ENCODE results near the gene AIMP2. TPM values are rescaled to one million over a fixed set of nuclear protein-coding genes. Genes with fewer than 3 reads are reported as not detected.

The AIMP2 gene
- total RNA-seq, 1 experiment from 2014 or later: 106 TPM

- Histone ChIP-seq H3K79me2 (ENCODE audit: low read length) (peaks cover 47% of the 10 kb centered on the region), H3K27ac (ENCODE audit: low read length) (peak overlapping the region; percentile 91; the same call in 1 of the 2 replicates), H3K4me1 (ENCODE audit: low read length) (peaks cover 20% of the 10 kb centered on the region), H3K4me3 (ENCODE audit: low read length) (no peak overlapping the region), H3K9me3 (ENCODE audit: low read length) (no peaks in the 10 kb centered on the region), H3K27me3 (ENCODE audit: low read length) (no peaks in the 10 kb centered on the region), H3K9ac (ENCODE audit: low read length) (peak overlapping the region; percentile 60; the same call in 1 of the 2 replicates), H3K9me2 (replicated peaks; ENCODE audit: insufficient read depth, low read length) (no peaks in the 10 kb centered on the region), H4K20me1 (ENCODE audit: insufficient read depth, low read depth, low read length) (0 out of 2 replicates have a peak, but pooled peaks cover 6% of the 10 kb centered on the region), H3K36me3 (ENCODE audit: insufficient read depth, low read length) (peaks cover 34% of the 10 kb centered on the region), H3K4me2 (ENCODE audit: low read depth, low read length, poor library complexity, severe bottlenecking) (no peak overlapping the region), H2AFZ (ENCODE audit: low read length) (no peak overlapping the region)
- DNase-seq: no peak
Observed at GRCh38 chr7:6016653-6016966, 7.5 kb downstream of the AIMP2 start.

GRCh38 chr7:6020371-6021286, 11.6 kb downstream of the AIMP2 start:
- H3K4me3 ChIP-seq (ENCODE audit: low read length): no peak overlapping the region
- H3K9me2 ChIP-seq (replicated peaks; ENCODE audit: insufficient read depth, low read length): no peaks in the 10 kb centered on the region
- no peak overlapping the region for H3K4me2 ChIP-seq (ENCODE audit: low read depth, low read length, poor library complexity, severe bottlenecking)
- peaks cover 26% of the 10 kb centered on the region for H4K20me1 ChIP-seq (ENCODE audit: insufficient read depth, low read depth, low read length)
- no peak overlapping the region for H3K9ac ChIP-seq (ENCODE audit: low read length)
- no peaks in the 10 kb centered on the region for H3K27me3 ChIP-seq (ENCODE audit: low read length)
- DNase-seq: no peak
- H3K4me1 ChIP-seq (ENCODE audit: low read length): peaks cover 9% of the 10 kb centered on the region
- peaks cover 59% of the 10 kb centered on the region for H3K36me3 ChIP-seq (ENCODE audit: insufficient read depth, low read length)
- no peak overlapping the region for H2AFZ ChIP-seq (ENCODE audit: low read length)
- peaks cover 22% of the 10 kb centered on the region for H3K79me2 ChIP-seq (ENCODE audit: low read length)
- H3K9me3 ChIP-seq (ENCODE audit: low read length): no peaks in the 10 kb centered on the region
- H3K27ac ChIP-seq (ENCODE audit: low read length): no peak overlapping the region

DNA sequence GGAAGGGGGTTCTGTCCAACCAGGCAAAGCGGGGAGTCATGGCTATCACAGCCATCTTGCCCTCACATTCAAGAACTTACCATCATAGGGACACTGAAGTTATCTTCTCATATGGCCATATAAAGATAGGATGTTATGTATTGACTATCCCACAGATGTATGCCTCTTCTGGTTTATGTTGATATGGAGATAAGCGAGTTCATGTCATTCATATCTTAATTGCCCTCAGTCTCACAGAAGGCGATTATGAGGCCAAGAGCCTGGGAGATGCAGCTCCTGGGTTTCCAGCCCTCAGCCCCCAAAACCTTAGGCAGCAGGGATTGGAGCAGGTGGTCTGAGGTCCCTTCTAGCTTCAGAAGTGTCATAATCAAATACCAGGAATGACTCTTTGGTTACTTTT, 13.6 kb downstream of the AIMP2 start:
- H3K4me1 ChIP-seq (ENCODE audit: low read length): no peaks in the 10 kb centered on the region
- peaks cover 7% of the 10 kb centered on the region for H3K79me2 ChIP-seq (ENCODE audit: low read length)
- H3K9ac ChIP-seq (ENCODE audit: low read length): no peak overlapping the region
- H3K27ac ChIP-seq (ENCODE audit: low read length): no peak overlapping the region
- H3K9me3 ChIP-seq (ENCODE audit: low read length): no peaks in the 10 kb centered on the region
- peaks cover 26% of the 10 kb centered on the region for H4K20me1 ChIP-seq (ENCODE audit: insufficient read depth, low read depth, low read length)
- no peak overlapping the region for H2AFZ ChIP-seq (ENCODE audit: low read length)
- no peaks in the 10 kb centered on the region for H3K27me3 ChIP-seq (ENCODE audit: low read length)
- no peak overlapping the region for H3K4me3 ChIP-seq (ENCODE audit: low read length)
- H3K4me2 ChIP-seq (ENCODE audit: low read depth, low read length, poor library complexity, severe bottlenecking): no peak overlapping the region
- DNase-seq: no peak
- no peaks in the 10 kb centered on the region for H3K9me2 ChIP-seq (replicated peaks; ENCODE audit: insufficient read depth, low read length)
- peaks cover 67% of the 10 kb centered on the region for H3K36me3 ChIP-seq (ENCODE audit: insufficient read depth, low read length)

GRCh38 chr7:6023974-6024435, 14.9 kb downstream of the AIMP2 start:
- no peak for DNase-seq
- no peaks in the 10 kb centered on the region for H3K9me2 ChIP-seq (replicated peaks; ENCODE audit: insufficient read depth, low read length)
- H3K27me3 ChIP-seq (ENCODE audit: low read length): no peaks in the 10 kb centered on the region
- H3K4me1 ChIP-seq (ENCODE audit: low read length): no peaks in the 10 kb centered on the region
- no peak overlapping the region for H3K4me2 ChIP-seq (ENCODE audit: low read depth, low read length, poor library complexity, severe bottlenecking)
- no peak overlapping the region for H2AFZ ChIP-seq (ENCODE audit: low read length)
- peaks cover 69% of the 10 kb centered on the region for H3K36me3 ChIP-seq (ENCODE audit: insufficient read depth, low read length)
- H3K9me3 ChIP-seq (ENCODE audit: low read length): no peaks in the 10 kb centered on the region
- no peak overlapping the region for H3K27ac ChIP-seq (ENCODE audit: low read length)
- H4K20me1 ChIP-seq (ENCODE audit: insufficient read depth, low read depth, low read length): peaks cover 26% of the 10 kb centered on the region
- no peak overlapping the region for H3K4me3 ChIP-seq (ENCODE audit: low read length)
- peaks cover 5% of the 10 kb centered on the region for H3K79me2 ChIP-seq (ENCODE audit: low read length)
- no peak overlapping the region for H3K9ac ChIP-seq (ENCODE audit: low read length)

DNA sequence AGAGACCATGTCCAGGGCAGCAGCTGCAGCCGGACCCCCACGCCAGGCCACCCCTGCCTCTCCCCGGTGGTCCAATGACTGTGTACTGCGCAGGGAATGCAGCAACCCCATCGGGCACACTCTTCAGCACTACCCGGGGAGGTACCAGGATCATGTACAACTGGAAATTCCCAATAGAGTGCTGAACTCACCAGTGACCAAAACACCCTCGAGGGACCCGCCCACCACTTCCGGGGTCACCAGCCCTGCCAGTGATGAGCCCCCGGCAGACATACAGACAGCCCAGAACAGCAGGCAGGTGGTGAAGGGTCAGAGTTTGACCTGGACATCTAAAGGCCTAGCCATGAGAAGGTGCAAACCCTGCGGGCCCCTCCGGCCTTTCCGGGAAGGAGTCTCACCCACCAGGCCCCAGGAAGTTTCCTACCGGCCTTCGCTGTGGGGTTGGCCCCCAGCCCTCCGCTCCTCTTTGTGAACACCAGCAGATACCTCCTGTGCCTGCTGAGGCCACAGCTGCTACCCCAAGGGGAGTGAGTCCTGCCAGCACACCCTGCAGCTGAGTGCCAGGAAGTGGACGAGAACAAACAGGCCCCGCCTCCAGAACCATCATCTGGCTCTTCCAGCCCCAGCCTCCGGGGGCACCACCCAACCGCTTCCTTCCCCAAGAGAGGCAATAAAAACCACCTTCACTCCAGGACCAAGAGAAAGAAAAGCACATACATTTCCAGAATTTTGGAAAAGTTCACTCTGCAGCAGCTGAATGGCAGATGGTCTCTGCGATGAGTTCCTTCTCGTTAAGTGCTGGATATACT, 17.1 kb downstream of the AIMP2 start:
- Histone ChIP-seq H3K9ac (ENCODE audit: low read length) (no peak overlapping the region), H4K20me1 (ENCODE audit: insufficient read depth, low read depth, low read length) (peaks cover 20% of the 10 kb centered on the region), H3K9me2 (replicated peaks; ENCODE audit: insufficient read depth, low read length) (no peaks in the 10 kb centered on the region), H3K9me3 (ENCODE audit: low read length) (no peaks in the 10 kb centered on the region), H3K36me3 (ENCODE audit: insufficient read depth, low read length) (peaks cover 65% of the 10 kb centered on the region), H3K4me2 (ENCODE audit: low read depth, low read length, poor library complexity, severe bottlenecking) (no peak overlapping the region), H2AFZ (ENCODE audit: low read length) (no peak overlapping the region), H3K4me3 (ENCODE audit: low read length) (no peak overlapping the region), H3K79me2 (ENCODE audit: low read length) (peaks cover 5% of the 10 kb centered on the region), H3K27me3 (ENCODE audit: low read length) (no peaks in the 10 kb centered on the region), H3K27ac (ENCODE audit: low read length) (no peak overlapping the region), H3K4me1 (ENCODE audit: low read length) (no peaks in the 10 kb centered on the region)
- DNase-seq: peak; percentile 78

DNA sequence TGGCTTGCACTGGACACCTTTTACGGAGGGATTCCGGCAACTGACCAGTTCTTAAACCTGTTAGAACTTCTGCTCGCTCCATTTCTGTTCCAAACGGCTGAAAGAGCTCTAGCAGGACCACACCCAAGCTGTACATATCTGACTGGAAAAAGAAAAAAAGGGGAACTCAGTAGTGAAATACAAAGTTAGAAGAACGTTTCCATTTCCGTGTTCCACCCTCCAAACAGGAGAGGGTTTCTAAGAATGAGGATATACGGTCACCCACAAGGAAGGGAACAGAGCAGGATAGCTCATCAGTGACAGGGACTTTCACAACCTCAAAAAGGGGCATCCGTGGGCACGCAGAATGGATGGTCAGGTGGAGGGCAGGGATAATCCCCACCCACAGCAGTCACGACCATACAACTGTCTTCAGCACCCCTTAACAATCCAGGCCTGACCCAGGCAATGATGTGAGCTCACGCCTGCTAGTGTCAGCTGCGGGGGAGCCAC, 17.8 kb downstream of the AIMP2 start:
- Histone ChIP-seq H3K27me3 (ENCODE audit: low read length) (no peaks in the 10 kb centered on the region), H2AFZ (ENCODE audit: low read length) (no peak overlapping the region), H3K27ac (ENCODE audit: low read length) (no peak overlapping the region), H3K4me2 (ENCODE audit: low read depth, low read length, poor library complexity, severe bottlenecking) (no peak overlapping the region), H3K9ac (ENCODE audit: low read length) (no peak overlapping the region), H4K20me1 (ENCODE audit: insufficient read depth, low read depth, low read length) (peaks cover 20% of the 10 kb centered on the region), H3K4me3 (ENCODE audit: low read length) (no peak overlapping the region), H3K36me3 (ENCODE audit: insufficient read depth, low read length) (peaks cover 60% of the 10 kb centered on the region), H3K79me2 (ENCODE audit: low read length) (peaks cover 5% of the 10 kb centered on the region), H3K9me2 (replicated peaks; ENCODE audit: insufficient read depth, low read length) (no peaks in the 10 kb centered on the region), H3K9me3 (ENCODE audit: low read length) (no peaks in the 10 kb centered on the region), H3K4me1 (ENCODE audit: low read length) (no peaks in the 10 kb centered on the region)
- DNase-seq: no peak

DNA sequence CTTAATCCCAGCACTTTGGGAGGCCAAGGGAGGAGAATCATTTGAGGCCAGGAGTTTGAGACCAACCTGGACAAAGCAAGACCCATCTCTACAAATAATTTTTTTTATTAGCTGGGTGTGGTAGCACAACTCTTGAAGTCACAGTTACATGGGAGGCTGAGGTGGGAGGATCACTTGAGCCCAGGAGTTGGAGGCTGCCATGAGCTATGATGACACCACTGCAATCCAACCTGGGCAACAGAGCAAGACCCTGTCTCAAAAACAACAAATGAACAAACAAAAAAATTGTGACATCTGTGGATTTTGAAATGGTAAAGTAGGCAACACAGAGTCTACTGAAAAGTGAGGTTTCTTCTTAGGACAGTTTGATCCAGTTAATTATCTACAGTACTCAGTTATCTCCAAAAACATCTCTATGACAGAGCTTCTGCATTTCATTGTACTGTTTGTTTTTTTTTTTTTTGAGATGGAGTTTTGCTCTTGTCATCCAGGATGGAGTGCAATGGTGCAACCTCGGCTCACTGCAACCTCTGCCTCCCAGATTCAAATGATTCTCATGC, 18.8 kb downstream of the AIMP2 start:
- peaks cover 9% of the 10 kb centered on the region for H3K79me2 ChIP-seq (ENCODE audit: low read length)
- no peaks in the 10 kb centered on the region for H3K9me3 ChIP-seq (ENCODE audit: low read length)
- no peaks in the 10 kb centered on the region for H3K9me2 ChIP-seq (replicated peaks; ENCODE audit: insufficient read depth, low read length)
- H3K9ac ChIP-seq (ENCODE audit: low read length): no peak overlapping the region
- no peaks in the 10 kb centered on the region for H3K4me1 ChIP-seq (ENCODE audit: low read length)
- no peak overlapping the region for H3K27ac ChIP-seq (ENCODE audit: low read length)
- H3K36me3 ChIP-seq (ENCODE audit: insufficient read depth, low read length): peaks cover 52% of the 10 kb centered on the region
- DNase-seq: no peak
- no peak overlapping the region for H3K4me2 ChIP-seq (ENCODE audit: low read depth, low read length, poor library complexity, severe bottlenecking)
- no peaks in the 10 kb centered on the region for H3K27me3 ChIP-seq (ENCODE audit: low read length)
- no peak overlapping the region for H2AFZ ChIP-seq (ENCODE audit: low read length)
- H4K20me1 ChIP-seq (ENCODE audit: insufficient read depth, low read depth, low read length): peaks cover 15% of the 10 kb centered on the region; the same call in 1 of the 2 replicates
- H3K4me3 ChIP-seq (ENCODE audit: low read length): no peak overlapping the region

DNA sequence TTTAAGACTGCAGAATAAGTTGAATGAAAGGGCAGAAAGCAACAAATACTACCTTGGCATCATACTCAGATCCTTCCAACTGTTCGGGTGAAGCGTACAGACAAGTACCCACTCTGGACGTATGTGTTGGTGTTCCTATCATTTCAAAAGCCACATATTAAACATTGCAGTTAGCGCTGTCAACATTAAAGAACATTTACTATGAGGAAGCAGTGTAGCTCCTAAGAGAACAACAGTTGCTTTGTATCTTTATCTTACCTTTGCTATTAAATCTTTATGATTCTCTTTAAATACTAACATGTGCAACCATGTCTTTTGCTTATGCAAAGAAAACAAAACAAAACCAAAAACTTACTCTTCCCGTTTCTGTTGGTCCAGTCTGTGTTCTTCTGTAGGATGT, 19.5 kb downstream of the AIMP2 start:
- Histone ChIP-seq H3K9ac (ENCODE audit: low read length) (no peak overlapping the region), H2AFZ (ENCODE audit: low read length) (no peak overlapping the region), H3K9me3 (ENCODE audit: low read length) (no peaks in the 10 kb centered on the region), H3K4me3 (ENCODE audit: low read length) (no peak overlapping the region), H3K4me1 (ENCODE audit: low read length) (no peaks in the 10 kb centered on the region), H3K27me3 (ENCODE audit: low read length) (no peaks in the 10 kb centered on the region), H3K79me2 (ENCODE audit: low read length) (peaks cover 6% of the 10 kb centered on the region), H3K27ac (ENCODE audit: low read length) (no peak overlapping the region), H4K20me1 (ENCODE audit: insufficient read depth, low read depth, low read length) (peaks cover 10% of the 10 kb centered on the region; the same call in 1 of the 2 replicates), H3K9me2 (replicated peaks; ENCODE audit: insufficient read depth, low read length) (no peaks in the 10 kb centered on the region), H3K4me2 (ENCODE audit: low read depth, low read length, poor library complexity, severe bottlenecking) (no peak overlapping the region), H3K36me3 (ENCODE audit: insufficient read depth, low read length) (peaks cover 50% of the 10 kb centered on the region)
- DNase-seq: no peak
